GM19397 (cell line): ENCODE measurements around the gene ARHGEF28.

Experiments used
- ATAC-seq: cut with Tn5 transposase; IDR thresholded peaks from one replicate; pipeline ENCODE4 v1.9.1; 2021; ENCODE audit warnings: mild to moderate bottlenecking, moderate library complexity; ENCODE audit not compliant: unreplicated experiment

Gene ARHGEF28

GRCh38 chr5:73625944-73626811 lies at the start of gene ARHGEF28:
ARHGEF28 (plus strand) TSS chr5:73626196; CDS start chr5:73684852, 58,656 bp downstream.
- peak; percentile 70 for ATAC-seq

- ATAC-seq: no peak
Observed at GRCh38 chr5:73582285-73583145, 43.5 kb upstream of the ARHGEF28 start.

- peak; percentile 54 for ATAC-seq
Observed at GRCh38 chr5:73587923-73588322, 38.1 kb upstream of the ARHGEF28 start.

- ATAC-seq: peak; percentile 56
Observed at GRCh38 chr5:73591102-73591695, 34.8 kb upstream of the ARHGEF28 start.

- no peak for ATAC-seq
Observed at GRCh38 chr5:73591698-73592501, 34.1 kb upstream of the ARHGEF28 start.

GRCh38 chr5:73592551-73592950 lies 33.4 kb upstream of the ARHGEF28 start:
- ATAC-seq: no peak

GRCh38 chr5:73596705-73597328 lies 29.2 kb upstream of the ARHGEF28 start:
- ATAC-seq: no peak

GRCh38 chr5:73599380-73599779 lies 26.6 kb upstream of the ARHGEF28 start:
- no peak for ATAC-seq

- no peak for ATAC-seq
Observed at GRCh38 chr5:73603998-73604397, 22.0 kb upstream of the ARHGEF28 start.

- no peak for ATAC-seq
Observed at GRCh38 chr5:73605223-73606087, 20.5 kb upstream of the ARHGEF28 start.

GRCh38 chr5:73606206-73606753 lies 19.7 kb upstream of the ARHGEF28 start:
- ATAC-seq: no peak

- no peak for ATAC-seq
Observed at GRCh38 chr5:73607228-73607627, 18.8 kb upstream of the ARHGEF28 start.

GRCh38 chr5:73612799-73613198 lies 13.2 kb upstream of the ARHGEF28 start:
- no peak for ATAC-seq

- no peak for ATAC-seq
Observed at GRCh38 chr5:73615085-73615484, 10.9 kb upstream of the ARHGEF28 start.

- ATAC-seq: no peak
Observed at GRCh38 chr5:73615947-73616346, 10.0 kb upstream of the ARHGEF28 start.

GRCh38 chr5:73617510-73618279 lies 8.3 kb upstream of the ARHGEF28 start:
- ATAC-seq: no peak

- no peak for ATAC-seq
Observed at GRCh38 chr5:73619606-73620333, 6.2 kb upstream of the ARHGEF28 start.

- no peak for ATAC-seq
Observed at GRCh38 chr5:73620334-73620687, 5.7 kb upstream of the ARHGEF28 start.
